Measurements from ENCODE around the gene C1QTNF3.

Gene C1QTNF3

DNA sequence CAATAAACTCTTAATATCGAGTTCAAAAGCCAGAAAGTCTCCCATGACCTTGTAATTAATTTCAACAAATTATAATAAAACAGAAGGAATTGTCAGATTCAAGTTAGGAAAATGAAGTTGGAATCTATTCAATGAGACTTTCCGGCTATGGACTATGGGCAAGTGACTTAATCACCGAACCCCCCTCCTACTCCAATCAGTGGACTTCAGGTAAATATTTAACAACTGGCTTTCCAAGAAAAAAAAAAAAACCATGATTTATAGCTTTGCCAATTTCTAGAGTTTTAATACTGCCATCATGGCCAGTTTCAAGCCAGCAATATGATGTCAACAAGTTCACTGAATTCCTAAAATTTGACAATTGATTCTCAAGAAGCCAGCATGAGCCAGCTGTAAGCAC lies 63.0 kb downstream of the C1QTNF3 start:
- WGBS, result 98% methylated on average over 2 of the region's 3 CpGs
- Histone ChIP-seq H3K27me3 (ENCODE audit: control insufficient read depth in 1 of 2, insufficient read depth in 1 of 2, low read length in 2 of 2) (no peaks in the 10 kb centered on the region), H3K4ac (ENCODE audit: low read depth in 1 of 2, low read length in 2 of 2) (no peak overlapping the region), H3K36me3 (ENCODE audit: control insufficient read depth in 1 of 2, insufficient read depth in 2 of 2, low read depth in 1 of 2, low read length in 2 of 2) (peaks cover 0 to 4% of the 10 kb centered on the region in 2 experiments), H3K9me3 (ENCODE audit: control insufficient read depth, low read length) (no peaks in the 10 kb centered on the region), H3K9ac (ENCODE audit: low read length) (no peak overlapping the region), H3K27ac (ENCODE audit: low read length, poor library complexity, severe bottlenecking) (no peak overlapping the region), H4K91ac (ENCODE audit: low read length) (no peak overlapping the region), H4K8ac (ENCODE audit: low read length) (no peak overlapping the region), H3K18ac (ENCODE audit: low read depth in 1 of 2, low read length in 2 of 2) (no peak overlapping the region), H2AFZ (ENCODE audit: low read depth, low read length) (no peak overlapping the region), H2AK5ac (ENCODE audit: low read length, severe bottlenecking) (no peak overlapping the region), H2BK15ac (ENCODE audit: low read depth, poor library complexity, severe bottlenecking) (no peak overlapping the region), H2BK12ac (ENCODE audit: low read length in 2 of 2) (no peak overlapping the region), H2BK120ac (ENCODE audit: low read depth, low read length) (no peak overlapping the region), H3K4me3 (ENCODE audit: insufficient read depth in 1 of 2, low read depth in 1 of 2, low read length in 2 of 2) (no peak overlapping the region), H3K4me2 (ENCODE audit: low read length, poor library complexity, severe bottlenecking) (no peak overlapping the region), H2BK5ac (ENCODE audit: low read depth, low read length, poor library complexity, severe bottlenecking) (no peak overlapping the region), H3K4me1 (ENCODE audit: control insufficient read depth, insufficient read depth, low read depth, low read length) (peaks cover 5% of the 10 kb centered on the region), H3K23ac (ENCODE audit: low read length in 2 of 2) (no peak overlapping the region), H3K14ac (ENCODE audit: low read length in 2 of 2) (no peak overlapping the region), H3K79me1 (replicated peaks; ENCODE audit: low read length, poor library complexity, severe bottlenecking) (no peaks in the 10 kb centered on the region)
- DNase-seq, result no peak

DNA sequence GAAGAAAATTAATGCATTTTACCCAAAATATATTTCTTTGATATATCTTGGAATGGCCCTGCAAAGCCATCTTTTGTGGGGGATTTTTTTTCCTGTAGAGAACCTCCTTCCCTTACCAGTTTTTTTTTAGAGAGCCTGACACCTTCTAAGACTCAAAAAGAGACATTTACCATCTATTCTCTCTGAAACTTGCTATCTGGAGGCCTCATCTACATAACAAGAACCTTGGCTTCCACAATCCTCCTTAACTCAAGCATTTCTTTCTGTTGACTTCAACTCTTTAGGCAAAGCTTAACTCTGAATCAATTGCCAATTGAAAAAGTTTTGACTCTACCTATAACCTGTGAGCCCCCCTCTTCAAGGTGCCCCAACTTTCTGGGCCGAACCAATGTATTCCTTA lies 64.7 kb downstream of the C1QTNF3 start:
- Histone ChIP-seq H3K18ac (ENCODE audit: low read depth in 1 of 2, low read length in 2 of 2) (no peak overlapping the region), H3K4ac (ENCODE audit: low read depth in 1 of 2, low read length in 2 of 2) (no peak overlapping the region), H2BK5ac (ENCODE audit: low read depth, low read length, poor library complexity, severe bottlenecking) (no peak overlapping the region), H2AK5ac (ENCODE audit: low read length, severe bottlenecking) (no peak overlapping the region), H3K14ac (ENCODE audit: low read length in 2 of 2) (no peak overlapping the region), H3K4me3 (ENCODE audit: insufficient read depth in 1 of 2, low read depth in 1 of 2, low read length in 2 of 2) (no peak overlapping the region), H4K8ac (ENCODE audit: low read length) (no peak overlapping the region), H3K23ac (ENCODE audit: low read length in 2 of 2) (no peak overlapping the region), H3K9me3 (ENCODE audit: control insufficient read depth, low read length) (no peaks in the 10 kb centered on the region), H2BK120ac (ENCODE audit: low read depth, low read length) (no peak overlapping the region), H3K9ac (ENCODE audit: low read length) (no peak overlapping the region), H3K36me3 (ENCODE audit: control insufficient read depth in 1 of 2, insufficient read depth in 2 of 2, low read depth in 1 of 2, low read length in 2 of 2) (no peaks in the 10 kb centered on the region), H2BK12ac (ENCODE audit: low read length in 2 of 2) (no peak overlapping the region), H2BK15ac (ENCODE audit: low read depth, poor library complexity, severe bottlenecking) (no peak overlapping the region), H3K27ac (ENCODE audit: low read length, poor library complexity, severe bottlenecking) (no peak overlapping the region), H3K79me1 (replicated peaks; ENCODE audit: low read length, poor library complexity, severe bottlenecking) (no peaks in the 10 kb centered on the region), H3K4me2 (ENCODE audit: low read length, poor library complexity, severe bottlenecking) (no peak overlapping the region), H3K27me3 (ENCODE audit: control insufficient read depth in 1 of 2, insufficient read depth in 1 of 2, low read length in 2 of 2) (no peaks in the 10 kb centered on the region), H3K4me1 (ENCODE audit: control insufficient read depth, insufficient read depth, low read depth, low read length) (no peaks in the 10 kb centered on the region), H4K91ac (ENCODE audit: low read length) (no peak overlapping the region), H2AFZ (ENCODE audit: low read depth, low read length) (no peak overlapping the region)
- WGBS, result 96% methylated on average over 1 of the region's 1 CpG
- no peak for DNase-seq

DNA sequence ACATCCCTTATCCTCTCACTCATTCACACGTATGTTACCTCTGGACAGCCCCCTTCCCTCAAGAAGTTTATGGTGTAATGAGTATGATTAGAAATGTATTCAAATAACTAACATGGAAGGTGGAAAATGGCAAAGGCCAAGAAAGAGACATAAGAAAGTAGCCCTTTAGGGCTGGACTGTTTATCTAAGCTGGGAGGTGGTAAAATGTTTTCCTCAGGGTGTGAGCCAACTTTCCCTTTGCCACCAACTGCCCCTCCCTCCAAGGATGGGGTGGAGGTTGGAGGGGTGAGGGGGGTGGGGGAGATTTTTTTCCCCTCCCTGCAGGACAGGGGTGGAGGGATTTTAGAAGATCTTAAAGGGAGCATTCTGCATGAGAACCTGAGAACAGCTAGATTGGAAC lies 66.7 kb downstream of the C1QTNF3 start:
- H3K4me2 ChIP-seq (ENCODE audit: low read length, poor library complexity, severe bottlenecking), result no peak overlapping the region
- H2AFZ ChIP-seq (ENCODE audit: low read depth, low read length), result no peak overlapping the region
- no peak overlapping the region for H3K27ac ChIP-seq (ENCODE audit: low read length, poor library complexity, severe bottlenecking)
- H3K18ac ChIP-seq (ENCODE audit: low read depth in 1 of 2, low read length in 2 of 2), result no peak overlapping the region
- no peak overlapping the region for H2BK5ac ChIP-seq (ENCODE audit: low read depth, low read length, poor library complexity, severe bottlenecking)
- no peak overlapping the region for H3K14ac ChIP-seq (ENCODE audit: low read length in 2 of 2)
- H4K8ac ChIP-seq (ENCODE audit: low read length), result no peak overlapping the region
- H3K23ac ChIP-seq (ENCODE audit: low read length in 2 of 2), result no peak overlapping the region
- no peak overlapping the region for H3K4ac ChIP-seq (ENCODE audit: low read depth in 1 of 2, low read length in 2 of 2)
- no peak overlapping the region for H4K91ac ChIP-seq (ENCODE audit: low read length)
- H3K9ac ChIP-seq (ENCODE audit: low read length), result no peak overlapping the region
- H3K4me3 ChIP-seq (ENCODE audit: insufficient read depth in 1 of 2, low read depth in 1 of 2, low read length in 2 of 2), result no peak overlapping the region
- H2AK5ac ChIP-seq (ENCODE audit: low read length, severe bottlenecking), result no peak overlapping the region
- H3K9me3 ChIP-seq (ENCODE audit: control insufficient read depth, low read length), result no peaks in the 10 kb centered on the region
- no peak overlapping the region for H2BK120ac ChIP-seq (ENCODE audit: low read depth, low read length)
- no peaks in the 10 kb centered on the region for H3K4me1 ChIP-seq (ENCODE audit: control insufficient read depth, insufficient read depth, low read depth, low read length)
- H3K79me1 ChIP-seq (replicated peaks; ENCODE audit: low read length, poor library complexity, severe bottlenecking), result no peaks in the 10 kb centered on the region
- H2BK15ac ChIP-seq (ENCODE audit: low read depth, poor library complexity, severe bottlenecking), result no peak overlapping the region
- DNase-seq, result no peak
- H2BK12ac ChIP-seq (ENCODE audit: low read length in 2 of 2), result no peak overlapping the region
- WGBS, result no CpG with 5 or more reads among the region's 1 CpG
- H3K36me3 ChIP-seq (ENCODE audit: control insufficient read depth in 1 of 2, insufficient read depth in 2 of 2, low read depth in 1 of 2, low read length in 2 of 2), result no peaks in the 10 kb centered on the region
- H3K27me3 ChIP-seq (ENCODE audit: control insufficient read depth in 1 of 2, insufficient read depth in 1 of 2, low read length in 2 of 2), result no peaks in the 10 kb centered on the region

DNA sequence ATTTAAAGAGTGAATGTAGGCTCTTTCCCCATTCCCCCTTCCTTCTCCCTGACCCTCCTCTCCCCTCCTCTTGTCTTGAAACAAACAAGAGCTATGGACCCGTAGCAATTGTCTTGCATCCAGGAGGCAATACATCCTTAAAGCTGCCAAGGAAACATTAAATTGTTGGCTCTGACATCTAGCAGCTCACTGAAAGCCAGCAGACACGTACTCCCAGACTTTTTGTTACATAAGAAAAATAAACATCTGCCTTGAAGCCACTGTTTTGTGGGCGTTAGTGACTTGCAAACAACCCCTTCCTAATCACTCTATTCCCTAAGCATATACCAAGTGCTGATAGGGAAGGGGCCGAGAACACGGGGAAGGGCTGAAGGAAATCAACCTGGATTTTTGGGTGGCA lies 67.2 kb downstream of the C1QTNF3 start:
- Histone ChIP-seq H3K27ac (ENCODE audit: low read length, poor library complexity, severe bottlenecking) (no peak overlapping the region), H2BK5ac (ENCODE audit: low read depth, low read length, poor library complexity, severe bottlenecking) (no peak overlapping the region), H3K4me3 (ENCODE audit: insufficient read depth in 1 of 2, low read depth in 1 of 2, low read length in 2 of 2) (no peak overlapping the region), H3K23ac (ENCODE audit: low read length in 2 of 2) (no peak overlapping the region), H3K14ac (ENCODE audit: low read length in 2 of 2) (no peak overlapping the region), H3K79me1 (replicated peaks; ENCODE audit: low read length, poor library complexity, severe bottlenecking) (no peaks in the 10 kb centered on the region), H4K8ac (ENCODE audit: low read length) (no peak overlapping the region), H3K4me1 (ENCODE audit: control insufficient read depth, insufficient read depth, low read depth, low read length) (no peaks in the 10 kb centered on the region), H3K9me3 (ENCODE audit: control insufficient read depth, low read length) (no peaks in the 10 kb centered on the region), H3K27me3 (ENCODE audit: control insufficient read depth in 1 of 2, insufficient read depth in 1 of 2, low read length in 2 of 2) (no peaks in the 10 kb centered on the region), H3K4me2 (ENCODE audit: low read length, poor library complexity, severe bottlenecking) (no peak overlapping the region), H2AK5ac (ENCODE audit: low read length, severe bottlenecking) (no peak overlapping the region), H2AFZ (ENCODE audit: low read depth, low read length) (no peak overlapping the region), H4K91ac (ENCODE audit: low read length) (no peak overlapping the region), H3K9ac (ENCODE audit: low read length) (no peak overlapping the region), H2BK15ac (ENCODE audit: low read depth, poor library complexity, severe bottlenecking) (no peak overlapping the region), H3K18ac (ENCODE audit: low read depth in 1 of 2, low read length in 2 of 2) (no peak overlapping the region), H3K4ac (ENCODE audit: low read depth in 1 of 2, low read length in 2 of 2) (no peak overlapping the region), H3K36me3 (ENCODE audit: control insufficient read depth in 1 of 2, insufficient read depth in 2 of 2, low read depth in 1 of 2, low read length in 2 of 2) (no peaks in the 10 kb centered on the region), H2BK12ac (ENCODE audit: low read length in 2 of 2) (no peak overlapping the region), H2BK120ac (ENCODE audit: low read depth, low read length) (no peak overlapping the region)
- WGBS, result 10% methylated on average over 5 of the region's 5 CpGs
- no peak for DNase-seq

Measured in mesenchymal stem cell (in vitro differentiated cells and primary cell).